BE2C (cell line): Measurements from ENCODE around the gene MAP3K7.

Experiments
- DNase-seq: peaks from one replicate; pipeline ENCODE4 v3.0.0-alpha.2; 2020
- H3K27me3 ChIP-seq: fragments of 250-450 bp; sonication (Bioruptor Pico); 2 replicates; pipeline ENCODE4 v1.5.1; 2020; ENCODE audit warnings: mild to moderate bottlenecking
- H3K36me3 ChIP-seq: fragments of 250-450 bp; sonication (Bioruptor Pico); 2 replicates; pipeline ENCODE4 v1.5.1; 2020; ENCODE audit warnings: mild to moderate bottlenecking
- H3K4me1 ChIP-seq: fragments of 250-450 bp; sonication (Bioruptor Pico); 2 replicates; pipeline ENCODE4 v1.5.1; 2020
- H3K4me3 ChIP-seq: 2 replicates; pipeline ENCODE4 v1.5.1; 2011; ENCODE audit warnings: low read depth, low read length
- H3K9me3 ChIP-seq: fragments of 250-450 bp; sonication (Bioruptor Pico); 2 replicates; pipeline ENCODE4 v1.5.1; 2020
- CTCF ChIP-seq: IDR thresholded peaks from 2 replicates; pipeline ENCODE4 v1.5.1; 2012; ENCODE audit warnings: mild to moderate bottlenecking, low read depth, low read length

MAP3K7 gene

GRCh38 chr6:90477366-90477765 lies 109.5 kb downstream of the MAP3K7 start:
- Histone ChIP-seq H3K4me3 (no peak overlapping the region), H3K4me1 (no peaks in the 10 kb centered on the region), H3K9me3 (no peaks in the 10 kb centered on the region)

DNA sequence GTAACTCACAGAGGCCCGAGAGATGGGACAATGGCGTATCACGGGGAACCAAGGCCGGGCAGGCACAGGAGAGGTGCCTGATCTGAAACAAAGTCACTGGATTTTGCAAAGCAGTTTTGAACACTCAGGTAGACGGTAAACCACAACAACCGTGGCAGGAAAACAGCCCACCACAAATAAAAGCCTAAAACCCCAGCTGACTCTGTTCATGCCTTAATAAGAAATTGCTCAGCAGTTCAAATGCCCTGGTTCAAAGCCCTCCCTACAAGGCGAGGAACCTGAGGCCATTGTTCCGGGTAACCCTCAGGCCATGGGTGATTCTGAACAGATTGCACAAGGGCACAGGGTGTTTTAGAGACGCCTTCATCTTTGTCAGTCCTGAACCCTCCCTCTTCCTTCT lies 114.2 kb downstream of the MAP3K7 start:
- Histone ChIP-seq H3K36me3 (no peaks in the 10 kb centered on the region), H3K9me3 (no peaks in the 10 kb centered on the region), H3K4me1 (no peaks in the 10 kb centered on the region), H3K27me3 (no peaks in the 10 kb centered on the region; the same call in 1 of the 2 replicates), H3K4me3 (no peak overlapping the region)
- no peak for TF ChIP-seq CTCF
- no peak for DNase-seq

More at GRCh38 chr6:90477366-90477765, 109.5 kb downstream of the MAP3K7 start:
- Histone ChIP-seq H3K27me3 (peaks cover 8% of the 10 kb centered on the region; the same call in 1 of the 2 replicates), H3K36me3 (no peaks in the 10 kb centered on the region)
- no peak for TF ChIP-seq CTCF
- no peak for DNase-seq

- no peaks in the 10 kb centered on the region; the same call in 1 of the 2 replicates for H3K27me3 ChIP-seq
- no peaks in the 10 kb centered on the region for H3K4me1 ChIP-seq
- H3K9me3 ChIP-seq, result no peaks in the 10 kb centered on the region
- no peak overlapping the region for H3K4me3 ChIP-seq
- TF ChIP-seq CTCF, result no peak
- H3K36me3 ChIP-seq, result no peaks in the 10 kb centered on the region
- no peak for DNase-seq
Measured at GRCh38 chr6:90471263-90471662, 115.6 kb downstream of the MAP3K7 start.

DNA sequence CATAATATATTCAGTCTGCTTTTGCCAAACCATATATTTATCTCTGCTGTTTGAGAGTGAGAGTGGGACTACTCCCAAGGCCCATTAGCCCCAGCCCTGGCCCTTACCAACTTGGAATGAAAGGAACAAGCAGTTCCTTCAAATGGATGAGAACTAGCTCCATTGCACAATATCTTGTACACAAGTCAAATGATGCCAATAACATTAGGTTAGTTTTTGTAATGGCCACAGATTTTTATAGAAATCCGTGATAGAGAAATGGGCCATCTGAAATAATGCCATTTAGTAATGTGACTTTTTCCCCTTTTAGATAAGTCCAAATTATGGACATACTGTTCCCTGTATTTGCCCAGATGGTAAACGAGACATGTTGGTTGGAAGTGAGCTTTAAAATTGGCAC lies 117.0 kb downstream of the MAP3K7 start:
- no peaks in the 10 kb centered on the region; the same call in 1 of the 2 replicates for H3K27me3 ChIP-seq
- no peak overlapping the region for H3K4me3 ChIP-seq
- DNase-seq, result no peak
- H3K9me3 ChIP-seq, result no peaks in the 10 kb centered on the region
- TF ChIP-seq CTCF, result no peak
- H3K4me1 ChIP-seq, result no peaks in the 10 kb centered on the region
- no peaks in the 10 kb centered on the region for H3K36me3 ChIP-seq

- Histone ChIP-seq H3K4me1 (no peaks in the 10 kb centered on the region), H3K9me3 (no peaks in the 10 kb centered on the region)
- TF ChIP-seq CTCF, result no peak
Measured at GRCh38 chr6:90468859-90469258, 118.0 kb downstream of the MAP3K7 start.

GRCh38 chr6:90468080-90468479 lies 118.8 kb downstream of the MAP3K7 start:
- no peak for DNase-seq

More at GRCh38 chr6:90468859-90469258, 118.0 kb downstream of the MAP3K7 start:
- no peaks in the 10 kb centered on the region for H3K36me3 ChIP-seq
- H3K27me3 ChIP-seq, result no peaks in the 10 kb centered on the region
- H3K4me3 ChIP-seq, result no peak overlapping the region
- no peak for DNase-seq

More at GRCh38 chr6:90468080-90468479, 118.8 kb downstream of the MAP3K7 start:
- Histone ChIP-seq H3K9me3 (no peaks in the 10 kb centered on the region), H3K4me3 (no peak overlapping the region), H3K4me1 (no peaks in the 10 kb centered on the region), H3K36me3 (no peaks in the 10 kb centered on the region), H3K27me3 (no peaks in the 10 kb centered on the region)
- no peak for TF ChIP-seq CTCF
